GM19238 (cell line): ENCODE measurements around the gene SCAP.
"Not testable (repeated sequence)": the region's sequence is repeated elsewhere in the genome, so short reads cannot be mapped to it uniquely, and the experiment has no call there.

ENCODE experiments used
- DNase-seq: peaks from one replicate; pipeline ENCODE4 v3.0.0; 2011; ENCODE audit warnings: low spot score; ENCODE audit not compliant: insufficient read length

The SCAP gene

GRCh38 chr3:47399531-47400270 is 76.0 kb downstream of the SCAP start:
- DNase-seq: no peak

GRCh38 chr3:47399016-47399415 is 76.7 kb downstream of the SCAP start:
- DNase-seq: no peak

- DNase-seq: no peak
Observed at GRCh38 chr3:47398228-47398627, 77.5 kb downstream of the SCAP start.

GRCh38 chr3:47394881-47395280 is 80.9 kb downstream of the SCAP start:
- no peak for DNase-seq

DNA sequence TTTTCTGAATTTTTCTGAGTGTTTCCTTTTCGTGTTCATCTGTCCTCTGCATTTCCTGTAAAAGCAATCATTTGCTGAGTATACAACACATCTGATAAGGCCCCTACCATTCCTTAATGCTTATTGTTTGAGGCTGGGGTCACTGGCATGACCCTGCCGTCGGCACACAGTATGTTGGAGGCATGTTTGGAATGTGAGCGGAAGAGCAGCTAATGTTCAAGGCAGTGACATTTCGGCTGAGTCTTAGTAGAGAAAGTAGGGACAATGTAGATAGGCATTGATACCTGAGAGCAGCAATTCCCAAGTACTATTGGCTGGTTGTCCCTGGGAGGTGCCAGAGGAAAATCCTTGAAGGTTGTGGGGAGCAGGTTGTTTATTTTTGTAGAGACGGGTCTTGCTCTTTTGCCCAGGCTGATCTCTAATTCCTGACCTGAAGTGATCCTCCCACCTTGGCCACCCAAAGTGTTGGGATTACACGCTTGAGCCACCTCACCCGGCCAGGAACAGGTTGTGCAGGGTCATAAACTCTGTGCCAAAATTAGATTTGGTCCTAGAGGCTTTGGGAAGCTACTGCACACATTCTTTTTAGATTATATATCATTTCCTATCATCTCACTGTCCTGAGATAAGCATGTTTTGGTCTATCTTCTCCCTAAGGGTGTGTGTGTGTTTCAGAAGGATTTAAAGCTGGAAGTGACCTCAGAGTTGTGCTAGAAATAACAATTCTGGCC is 81.4 kb downstream of the SCAP start:
- no peak for DNase-seq

DNA sequence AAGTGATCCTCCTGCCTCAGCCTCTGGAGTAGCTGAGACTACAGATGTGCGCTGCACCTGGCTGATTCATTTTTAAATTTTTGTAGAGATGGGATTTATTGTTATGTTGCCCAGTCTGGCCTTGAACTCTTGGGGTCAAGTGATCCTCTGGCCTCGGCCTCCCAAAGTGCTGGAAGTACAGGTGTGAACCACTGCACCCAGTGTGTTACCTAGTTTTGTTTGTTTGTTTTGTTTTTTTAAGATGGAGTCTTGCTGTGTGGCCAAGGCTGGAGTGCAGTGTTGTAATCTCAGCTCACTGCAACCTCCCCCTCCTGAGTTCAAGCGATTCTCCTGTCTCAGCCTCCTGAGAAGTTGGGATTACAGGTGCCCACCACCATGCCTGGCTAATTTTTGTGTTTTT is 82.8 kb downstream of the SCAP start:
- no peak for DNase-seq

DNA sequence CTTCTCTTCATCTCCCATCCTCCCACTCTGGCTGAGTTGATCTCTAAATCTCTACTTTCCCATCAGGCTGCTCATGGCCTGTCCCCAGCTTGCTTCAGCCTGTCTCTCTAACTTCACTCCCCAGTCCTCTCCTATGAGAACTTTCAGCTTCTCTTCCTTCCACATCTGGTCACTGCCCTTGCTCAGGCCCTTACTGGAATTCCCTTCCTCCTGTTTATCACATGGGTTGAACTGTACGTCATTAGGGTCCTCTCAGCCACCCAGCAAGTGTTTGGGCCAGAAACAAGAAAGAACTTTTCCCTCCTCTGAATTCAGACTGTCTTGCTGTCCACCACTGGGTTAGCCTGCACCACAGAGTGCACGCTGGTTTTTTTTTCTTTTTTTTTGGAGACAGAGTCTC is 89.9 kb downstream of the SCAP start:
- DNase-seq: no peak

GRCh38 chr3:47385007-47385406 is 90.7 kb downstream of the SCAP start:
- DNase-seq: no peak

DNA sequence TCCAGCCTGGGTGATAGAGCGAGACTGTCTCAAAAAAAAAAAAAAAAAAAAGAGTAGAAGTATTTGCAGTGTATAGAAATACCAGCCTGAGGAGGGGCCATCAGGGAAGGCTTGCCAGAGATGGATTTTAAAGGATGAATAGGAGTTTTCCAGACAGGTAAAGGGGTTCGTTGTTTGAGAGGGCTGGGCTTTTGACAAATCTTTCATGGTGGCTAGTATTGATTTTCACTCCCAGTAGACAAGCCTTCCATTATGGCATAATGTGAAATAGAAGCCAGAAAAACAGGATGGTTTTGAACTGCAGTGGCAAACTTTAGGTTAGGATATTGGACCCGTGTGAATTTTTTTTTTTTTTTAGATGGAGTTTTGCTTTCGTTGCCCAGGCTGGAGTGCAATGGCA is 91.3 kb downstream of the SCAP start:
- no peak for DNase-seq

GRCh38 chr3:47381317-47382157 is 94.2 kb downstream of the SCAP start:
- DNase-seq: peak; percentile 84

DNA sequence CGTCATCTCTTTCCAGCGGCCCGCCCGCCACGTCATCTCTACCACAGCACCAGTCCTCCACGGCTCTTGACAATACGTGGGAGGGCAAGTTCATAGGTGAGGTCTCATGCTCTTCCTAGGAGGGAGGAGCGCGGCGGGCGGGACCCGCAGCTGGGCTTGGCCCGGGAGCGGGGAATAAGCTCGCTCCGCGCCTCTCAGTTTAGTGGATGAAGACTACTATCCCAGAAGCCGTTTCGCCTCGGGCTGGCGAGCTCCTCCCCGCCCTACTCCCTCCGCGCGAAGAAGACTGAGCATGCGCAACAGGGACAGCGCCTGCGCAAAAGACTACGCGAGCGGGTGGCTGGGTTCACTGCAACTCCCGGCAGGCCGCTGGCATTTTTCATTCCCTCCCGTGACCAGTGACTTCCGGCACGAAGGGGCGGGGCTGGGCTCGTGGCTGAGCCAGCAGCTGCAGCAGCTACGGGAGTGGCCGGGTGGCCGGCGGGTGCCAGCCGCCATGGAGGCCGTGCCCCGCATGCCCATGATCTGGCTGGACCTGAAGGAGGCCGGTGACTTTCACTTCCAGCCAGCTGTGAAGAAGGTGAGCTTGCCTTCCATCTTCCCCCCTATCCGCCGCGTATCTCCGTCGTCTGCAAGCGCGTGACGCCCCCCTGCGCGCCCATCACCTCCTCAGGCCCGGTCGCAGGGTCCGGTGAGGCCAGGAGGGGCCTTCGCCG is 95.0 kb downstream of the SCAP start, which contains the start of gene PTPN23:
Gene PTPN23, plus strand, starts transcription at position 421 of the 716 bp plus-strand sequence. Its CDS starts 76 bp downstream, at position 497.
- peak; percentile 94 for DNase-seq

- DNase-seq: no peak
Observed at GRCh38 chr3:47380026-47380600, 95.6 kb downstream of the SCAP start.

DNA sequence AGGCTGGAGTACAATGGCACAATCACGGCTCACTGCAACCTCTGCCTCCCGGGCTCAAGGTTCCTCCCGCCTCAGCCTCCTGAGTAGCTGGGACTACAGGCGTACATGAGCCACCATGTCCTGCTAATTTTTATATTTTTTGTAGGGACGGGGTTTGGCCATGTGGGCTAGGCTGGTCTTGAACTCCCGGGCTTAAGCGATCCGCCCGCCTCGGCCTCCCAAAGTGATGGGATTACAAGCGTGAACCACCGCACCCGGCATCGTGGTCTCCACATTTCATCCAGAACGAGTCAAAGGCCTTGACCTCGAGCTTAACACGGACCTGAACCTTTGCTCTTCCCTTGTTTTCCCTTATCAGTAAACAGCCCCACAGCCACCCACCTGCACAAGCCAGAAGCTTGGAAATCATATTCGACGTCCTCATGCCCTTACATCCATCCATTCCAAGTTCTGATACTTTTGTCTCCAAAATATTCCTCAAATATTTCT is 96.3 kb downstream of the SCAP start:
- DNase-seq: no peak

- DNase-seq: no peak
Observed at GRCh38 chr3:47378869-47379268, 96.9 kb downstream of the SCAP start.

GRCh38 chr3:47377186-47377585 is 98.6 kb downstream of the SCAP start:
- no peak for DNase-seq

DNA sequence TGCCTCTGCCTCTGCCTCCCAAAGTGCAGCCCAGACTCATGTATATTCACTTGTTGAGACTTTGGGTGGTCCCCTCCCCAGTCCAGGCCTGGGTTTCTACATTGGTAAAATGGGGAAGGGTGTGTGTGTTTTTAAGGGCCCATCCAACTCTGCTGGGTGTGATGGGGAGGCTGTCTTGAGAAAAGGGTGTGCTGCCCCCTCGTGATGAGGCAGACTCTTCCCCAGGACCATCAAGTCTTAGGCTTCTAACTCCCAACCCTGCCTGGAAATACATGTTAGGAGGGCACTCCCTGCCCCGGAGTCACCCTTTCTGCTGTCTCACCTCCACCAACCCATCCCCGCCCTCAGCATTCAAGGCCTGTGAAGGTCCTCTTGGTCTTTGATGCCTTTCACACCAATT is 99.3 kb downstream of the SCAP start:
- no peak for DNase-seq

DNA sequence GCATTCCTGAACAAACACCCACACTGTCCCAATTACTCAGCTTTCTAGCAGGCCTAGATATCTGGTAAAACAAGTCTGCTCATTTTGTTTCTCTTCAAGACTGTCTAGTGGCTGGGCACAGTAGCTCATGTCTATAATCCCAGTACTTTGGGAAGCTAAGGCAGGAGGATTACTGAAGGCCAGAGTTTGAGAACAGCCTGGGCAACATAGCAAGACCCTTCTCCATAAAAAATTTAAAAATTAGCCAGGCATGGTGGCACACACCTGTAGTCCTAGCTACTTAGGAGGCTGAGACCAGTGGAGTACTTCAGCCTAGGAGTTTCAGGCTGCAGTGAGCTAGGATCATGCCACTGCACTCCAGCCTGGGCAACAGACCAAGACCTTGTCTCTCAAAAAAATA is 101.2 kb downstream of the SCAP start:
- no peak for DNase-seq

- peak; percentile 50 for DNase-seq
Observed at GRCh38 chr3:47370887-47371697, 104.6 kb downstream of the SCAP start.

DNA sequence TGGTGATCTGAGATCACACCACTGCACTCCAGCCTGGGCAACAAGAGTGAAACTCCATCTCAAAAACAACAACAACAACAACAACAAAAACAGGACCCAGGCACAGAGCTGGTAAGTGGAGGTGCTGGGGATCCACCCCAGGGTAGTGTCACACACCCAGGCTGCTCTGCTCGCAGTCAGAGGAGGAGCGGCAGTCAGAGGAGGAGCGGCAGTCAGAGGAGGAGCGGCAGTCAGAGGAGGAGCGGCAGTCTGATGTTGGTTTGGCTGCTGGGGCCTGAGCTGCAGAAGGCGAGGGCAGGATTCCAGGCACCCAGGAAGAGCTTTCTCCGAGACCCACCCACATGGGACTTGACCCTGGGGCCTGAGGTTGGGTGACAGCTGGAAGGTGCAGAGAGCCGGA is 105.7 kb downstream of the SCAP start:
- DNase-seq: not testable (repeated sequence)

DNA sequence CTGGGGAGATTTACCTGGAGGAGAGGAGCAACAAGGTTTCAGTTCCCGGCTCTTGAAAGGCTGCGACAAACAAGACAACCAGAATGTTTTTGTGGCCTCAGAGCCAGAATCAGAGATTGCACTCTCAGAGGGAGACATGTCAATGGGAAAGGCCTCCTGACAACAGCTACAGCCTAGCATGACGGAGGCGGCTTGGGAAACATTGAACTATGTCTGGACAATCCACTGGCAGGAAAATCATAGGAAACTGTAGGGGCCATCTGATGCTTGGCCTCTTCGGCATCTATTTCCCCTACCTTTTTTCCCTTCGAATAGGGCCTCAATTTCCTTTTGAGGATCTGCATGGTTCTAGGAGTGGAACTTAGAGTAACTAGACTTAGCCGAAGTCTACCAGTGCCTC is 108.1 kb downstream of the SCAP start:
- no peak for DNase-seq
